HG02763 (cell line): ENCODE results near the gene HMCN2.
"Not testable (repeated sequence)": the region's sequence is repeated elsewhere in the genome, so short reads cannot be mapped to it uniquely, and the experiment has no call there.

Source experiments
- ATAC-seq: cut with Tn5 transposase; IDR thresholded peaks from one replicate; pipeline ENCODE4 v1.9.1; 2021; ENCODE audit warnings: mild to moderate bottlenecking, moderate library complexity; ENCODE audit not compliant: unreplicated experiment

HMCN2 gene

DNA sequence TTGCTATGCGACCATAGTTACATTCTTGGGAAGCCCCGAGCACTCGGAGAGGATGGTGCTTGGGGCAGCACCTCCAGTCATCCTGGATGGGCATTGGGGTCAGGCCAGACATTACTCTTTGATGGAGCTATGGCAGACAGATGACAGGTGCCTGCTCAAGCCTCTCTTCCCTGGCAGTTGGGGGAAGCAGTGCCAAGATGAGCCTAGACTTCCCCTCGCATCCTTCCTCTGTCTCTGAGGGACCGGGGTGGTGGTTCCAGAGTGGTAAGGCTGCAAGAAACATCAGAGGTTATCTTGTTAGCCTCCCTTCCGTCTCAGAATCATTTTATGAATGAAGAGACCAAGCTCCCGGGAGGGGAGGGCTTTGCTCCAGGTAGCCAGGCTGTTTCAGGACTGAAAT lies 2.8 kb upstream of the HMCN2 start:
- no peak for ATAC-seq

DNA sequence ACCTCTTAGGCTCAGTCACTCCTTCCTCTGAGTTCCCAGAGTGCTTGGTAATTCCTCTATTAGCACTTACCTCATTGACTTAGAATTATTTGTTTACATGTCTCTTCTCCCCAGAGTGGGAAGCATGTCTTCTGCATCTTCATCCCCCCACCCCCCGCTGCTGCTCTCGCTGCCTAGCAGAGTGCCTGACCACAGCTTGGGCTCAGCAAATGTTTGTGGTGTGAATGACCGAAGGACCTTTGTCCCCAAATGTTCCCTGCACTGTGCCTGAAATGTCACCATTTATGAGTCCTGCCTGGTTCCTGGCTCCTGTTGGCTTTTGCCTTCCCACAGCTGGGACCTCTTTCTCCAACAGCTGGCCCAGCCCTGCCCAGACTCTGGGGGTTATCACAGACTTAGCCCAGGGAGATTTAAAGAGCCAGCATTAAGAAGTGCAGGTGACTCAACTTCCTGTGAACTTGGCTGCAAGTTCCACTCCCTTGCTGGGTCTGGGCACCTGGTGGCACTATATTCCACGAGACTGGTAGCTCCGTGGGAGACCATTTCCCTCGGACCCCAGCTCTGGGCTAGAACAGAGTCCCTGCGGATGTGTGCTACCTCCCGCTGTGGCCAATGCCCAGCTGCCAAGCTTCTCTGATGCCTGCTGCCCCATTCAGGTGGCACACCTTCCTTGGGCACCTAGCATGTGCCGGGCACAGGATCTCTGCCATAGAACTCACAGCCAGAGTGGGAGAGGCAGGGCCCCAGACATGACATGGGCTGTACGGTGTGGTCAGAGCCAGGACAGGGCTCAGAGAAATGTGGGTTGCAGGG lies 1.8 kb upstream of the HMCN2 start:
- ATAC-seq = no peak

DNA sequence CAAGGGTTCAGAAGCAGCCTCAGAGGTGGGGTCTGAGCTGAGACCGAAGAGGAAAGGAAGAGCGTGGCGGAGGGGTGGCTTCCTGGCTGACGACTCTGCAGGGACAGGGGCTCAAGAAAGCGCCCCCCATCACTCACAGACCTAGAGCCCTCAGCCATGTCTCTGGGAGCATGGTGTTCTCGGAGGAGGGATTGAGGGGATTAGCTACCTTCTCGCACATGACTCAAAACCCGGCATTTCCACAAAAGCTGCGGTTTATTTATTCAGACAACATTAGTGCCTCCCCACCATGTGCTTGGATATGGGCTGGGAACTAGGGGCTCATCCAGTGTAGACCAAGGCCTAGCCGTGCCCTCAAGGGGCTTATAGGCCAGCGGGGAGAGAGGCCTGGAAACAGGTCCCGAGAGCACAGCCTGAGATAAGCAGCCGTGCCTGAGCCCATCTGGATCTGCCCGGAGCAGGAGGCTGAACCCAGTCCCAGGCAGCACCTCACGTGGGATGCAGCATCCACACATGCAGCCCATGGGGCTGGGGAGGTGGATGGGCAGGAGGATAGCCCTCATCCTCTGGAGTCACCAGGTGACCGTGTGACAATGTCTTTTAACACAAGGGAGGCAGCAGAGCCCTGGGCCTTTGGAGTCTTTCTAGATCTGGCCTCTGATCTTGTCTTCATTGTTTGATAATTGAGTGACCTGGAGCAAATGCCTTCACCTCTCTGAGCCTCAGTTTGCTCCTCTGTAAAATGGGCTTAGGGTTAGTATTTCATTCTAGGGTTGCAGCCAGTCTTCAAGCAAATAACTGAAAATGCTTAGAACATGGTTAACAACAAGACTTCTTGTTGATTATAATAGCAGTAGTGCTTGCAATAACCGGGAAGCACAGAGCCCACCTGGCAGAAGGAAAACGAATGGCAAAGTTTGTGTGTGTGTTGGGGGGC lies 878 bp upstream of the HMCN2 start:
- no peak for ATAC-seq

DNA sequence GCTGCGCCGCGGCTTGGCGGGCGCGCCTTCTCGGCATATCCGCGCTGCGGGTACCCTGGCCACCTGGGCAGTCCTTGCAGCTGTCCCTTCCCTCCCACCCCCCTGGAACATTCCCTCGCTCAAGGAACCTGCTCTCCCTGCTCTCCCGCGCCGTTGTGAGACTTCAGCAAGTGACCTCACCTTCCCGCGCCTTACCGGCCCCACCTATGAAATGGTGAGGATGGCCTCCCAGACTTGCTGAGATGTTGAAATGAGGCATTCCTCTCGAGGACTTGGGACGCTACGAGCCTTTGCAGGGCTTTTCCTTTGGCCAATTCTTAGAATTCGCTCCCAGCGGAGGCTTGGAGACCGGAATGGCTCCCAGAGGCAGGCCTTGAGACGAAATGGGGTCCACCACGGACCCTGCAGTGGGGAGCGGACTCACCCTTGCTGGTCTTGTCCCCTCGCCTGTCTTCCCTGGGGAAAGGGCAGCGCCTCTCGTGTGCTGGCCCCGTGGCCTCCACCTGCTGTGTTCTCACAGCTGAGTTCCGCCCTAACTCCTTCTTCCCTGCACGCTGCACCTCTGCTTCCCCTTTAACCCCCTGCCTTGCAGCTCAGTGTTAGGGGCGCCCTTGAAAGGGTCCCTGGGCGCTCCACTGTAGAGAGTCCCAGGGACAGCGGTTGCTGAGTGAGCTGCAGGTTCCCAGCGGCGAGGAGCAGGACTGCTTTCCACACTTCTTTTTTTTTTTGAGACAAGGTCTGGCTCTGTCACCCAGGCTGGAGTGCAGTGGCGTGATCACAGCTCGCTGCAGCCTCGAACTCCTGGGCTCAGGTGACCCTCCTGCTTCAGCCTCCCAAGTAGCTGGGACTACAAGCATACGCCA lies 907 bp downstream of the HMCN2 start:
- ATAC-seq = no peak

GRCh38 chr9:130267930-130268329 lies 2.4 kb downstream of the HMCN2 start:
- no peak for ATAC-seq

DNA sequence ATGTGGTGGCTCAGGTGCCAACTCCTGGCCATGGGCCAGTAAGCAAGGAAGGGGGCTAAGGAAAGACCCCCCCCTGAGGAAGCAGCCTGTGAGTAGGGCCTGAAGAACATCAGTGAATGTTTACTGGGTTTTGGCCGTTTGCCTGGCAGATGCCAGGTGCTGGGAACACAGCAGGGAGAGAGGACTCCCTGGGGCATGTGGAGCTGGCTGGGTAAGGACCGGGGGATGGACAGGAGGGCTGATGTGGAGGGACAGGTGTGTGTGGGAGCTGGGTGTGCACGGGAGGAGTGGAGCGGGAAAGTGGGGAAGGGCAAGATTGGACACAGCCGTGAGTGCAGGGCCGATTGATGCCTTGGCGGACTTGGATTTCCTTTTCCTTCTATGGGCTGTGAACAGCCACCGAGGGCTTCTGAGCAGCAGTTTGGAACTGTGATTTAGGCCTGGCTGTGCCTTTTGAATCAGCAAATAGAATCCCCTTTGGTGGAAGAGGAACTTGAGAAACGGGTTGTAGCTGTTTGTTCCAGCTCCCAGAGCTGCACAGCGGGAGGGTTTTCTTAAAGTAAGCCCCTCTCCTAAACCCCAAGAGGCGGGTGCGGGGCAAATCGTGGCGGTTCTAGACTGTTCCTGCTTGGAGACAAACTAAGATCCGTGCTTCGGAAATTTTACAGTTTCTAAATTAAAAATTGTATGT lies 3.1 kb downstream of the HMCN2 start:
- no peak for ATAC-seq

DNA sequence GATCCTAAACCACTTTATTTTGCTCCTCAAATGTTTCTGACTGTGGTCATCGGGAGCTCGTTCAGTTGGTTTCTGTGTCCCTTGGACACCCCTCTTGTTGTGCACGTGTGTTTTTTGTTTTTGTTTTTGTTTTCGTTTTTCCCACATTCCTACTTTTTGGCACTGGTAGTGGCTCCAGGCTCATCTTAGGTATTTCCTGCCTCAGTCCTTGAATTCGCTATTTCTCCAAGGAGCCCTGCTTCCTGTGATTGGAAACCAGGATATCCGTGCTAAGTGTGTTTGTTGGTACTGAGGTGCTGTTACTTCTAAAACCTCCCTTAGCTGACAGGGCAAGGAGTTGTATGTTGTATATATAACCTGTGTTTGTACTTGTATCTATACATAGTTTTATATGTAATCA lies 5.9 kb downstream of the HMCN2 start:
- no peak for ATAC-seq

DNA sequence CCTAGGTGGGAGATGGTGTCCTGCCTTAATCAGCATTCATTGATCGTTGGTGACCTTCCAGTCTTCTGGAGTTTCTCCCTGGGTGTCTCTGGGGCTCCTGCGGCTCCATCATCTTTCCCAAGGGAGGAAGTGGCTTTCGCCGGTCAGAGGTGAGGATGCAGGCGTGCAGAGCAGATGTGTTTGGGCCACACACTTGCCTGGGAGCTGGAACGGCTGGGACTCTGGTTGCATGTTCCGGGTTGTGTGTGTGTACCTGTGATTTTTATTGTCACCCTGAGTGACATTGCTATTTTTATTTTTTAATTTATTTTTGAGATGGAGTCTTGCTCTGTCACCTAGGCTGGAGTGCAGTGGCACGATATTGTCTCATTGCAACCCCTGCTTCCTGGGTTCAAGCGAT lies 9.6 kb downstream of the HMCN2 start:
- no peak for ATAC-seq

DNA sequence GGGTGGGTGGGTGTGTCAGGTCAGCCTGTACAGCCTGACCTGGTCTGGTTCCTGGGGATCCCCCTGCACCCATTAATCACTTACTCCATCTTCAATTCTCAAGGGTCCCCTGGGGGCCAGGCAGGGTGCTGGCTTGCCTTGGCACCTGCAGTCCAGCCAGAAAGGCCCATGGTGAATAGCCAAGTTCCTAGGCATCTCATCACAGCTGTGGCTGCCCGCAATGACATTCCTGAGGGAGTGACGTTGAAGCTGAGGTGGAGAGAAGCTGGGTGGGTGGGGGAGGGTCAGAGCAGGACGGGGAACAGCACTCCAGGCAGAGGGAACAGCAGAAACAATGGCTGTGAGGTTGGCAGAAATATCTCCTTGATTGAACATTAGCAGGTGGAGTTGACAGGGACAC lies 10.6 kb downstream of the HMCN2 start:
- ATAC-seq = no peak

GRCh38 chr9:130276955-130277354 lies 11.4 kb downstream of the HMCN2 start:
- no peak for ATAC-seq

- not testable (repeated sequence) for ATAC-seq
Observed at GRCh38 chr9:130277525-130277924, 12.0 kb downstream of the HMCN2 start.

- no peak for ATAC-seq
Observed at GRCh38 chr9:130283539-130284248, 18.1 kb downstream of the HMCN2 start.

- no peak for ATAC-seq
Observed at GRCh38 chr9:130284249-130284625, 18.7 kb downstream of the HMCN2 start.

DNA sequence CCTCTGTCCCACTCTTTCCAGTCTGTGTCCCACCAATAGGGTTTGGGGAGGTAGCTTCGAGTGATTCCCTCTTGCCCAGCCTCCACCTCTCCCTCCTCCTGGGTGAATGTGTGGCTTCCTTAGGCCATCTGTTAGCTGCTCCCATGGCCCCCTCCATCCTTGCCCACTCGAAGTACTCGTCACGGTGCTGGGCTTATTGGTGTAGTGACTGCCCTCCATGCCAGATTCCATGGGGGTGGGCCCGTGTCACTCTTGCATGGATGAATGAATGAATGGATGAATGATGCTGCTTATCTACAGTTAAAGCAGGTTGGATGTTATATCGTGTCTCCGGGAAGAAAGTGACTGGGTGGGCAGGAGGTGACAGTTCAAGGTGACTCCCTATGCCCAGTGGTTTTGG lies 19.1 kb downstream of the HMCN2 start:
- ATAC-seq = no peak

DNA sequence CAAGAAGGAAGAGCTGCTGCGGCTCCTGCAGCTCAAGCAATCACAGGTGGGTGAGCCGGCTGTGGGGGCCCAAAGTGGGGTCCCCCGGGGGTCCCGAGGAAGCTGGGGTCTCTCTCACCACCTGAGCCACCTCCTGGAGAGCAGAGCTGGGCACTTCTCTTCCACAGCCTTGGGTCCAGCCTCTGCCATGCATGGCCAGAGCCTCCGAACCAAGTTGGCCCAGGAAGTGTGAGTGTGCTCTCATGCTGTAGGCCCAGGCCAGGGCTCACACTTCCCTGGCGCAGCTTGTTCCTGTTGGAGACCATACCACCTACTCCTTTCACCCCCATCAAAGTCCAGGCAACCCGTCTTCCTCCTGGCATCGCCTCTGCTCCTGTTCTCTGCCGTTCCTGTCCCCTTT lies 19.7 kb downstream of the HMCN2 start:
- no peak for ATAC-seq

GRCh38 chr9:130286072-130286770 lies 20.7 kb downstream of the HMCN2 start:
- ATAC-seq = no peak

DNA sequence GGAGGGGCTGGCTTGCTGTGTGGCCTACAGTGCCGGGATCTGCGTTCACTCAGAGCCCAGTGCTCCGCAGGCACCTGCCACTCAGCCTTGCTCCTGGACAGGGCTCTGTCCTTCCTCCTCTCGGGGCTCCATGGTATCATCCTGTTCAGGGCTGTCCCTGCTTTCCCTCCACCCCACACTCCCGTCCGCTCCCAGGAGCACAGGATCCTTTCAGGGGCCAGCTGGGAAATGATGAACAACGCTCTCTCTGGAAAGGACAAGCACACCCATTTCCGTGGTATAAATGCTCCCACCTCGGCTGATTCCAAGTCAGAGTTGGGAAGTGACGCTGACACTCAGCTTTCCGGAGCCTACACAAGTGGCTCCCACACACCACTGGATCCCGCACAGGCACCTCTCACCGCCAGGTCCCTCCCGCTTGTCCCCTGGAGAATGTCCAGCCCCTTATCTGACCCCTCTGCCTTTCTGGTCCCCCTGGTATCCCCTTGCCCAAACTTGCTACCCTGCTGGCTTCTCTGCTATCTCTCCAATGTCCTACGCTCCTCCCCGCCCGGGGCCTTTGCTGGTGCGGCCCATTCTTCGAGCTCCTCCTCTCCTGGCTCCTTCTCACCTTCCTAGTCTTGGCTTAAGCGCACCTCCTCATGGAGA lies 21.3 kb downstream of the HMCN2 start:
- no peak for ATAC-seq

GRCh38 chr9:130287736-130288135 lies 22.2 kb downstream of the HMCN2 start:
- no peak for ATAC-seq

DNA sequence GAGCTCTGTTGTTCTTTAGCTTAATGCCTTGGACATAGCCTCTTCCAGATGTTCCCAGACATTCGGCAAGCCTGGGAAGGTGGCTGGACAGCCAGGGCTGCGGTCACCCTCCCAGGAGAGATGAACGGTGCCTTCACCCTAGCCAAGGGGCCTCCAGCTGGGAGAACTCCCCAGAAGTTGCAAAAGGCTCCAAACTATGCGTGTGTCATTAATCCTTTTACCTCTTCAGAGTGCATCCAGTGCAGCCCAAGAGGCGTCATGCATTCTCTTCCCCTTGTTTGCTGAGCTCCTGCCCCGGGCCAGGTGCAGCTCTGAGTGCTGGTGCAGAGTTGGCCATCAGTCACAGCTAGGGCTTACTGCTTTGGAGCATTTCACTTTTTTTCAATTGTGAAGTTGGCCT lies 22.8 kb downstream of the HMCN2 start:
- ATAC-seq = no peak
